Posterior cingulate gyrus (tissue), 11 donors: Measurements from ENCODE around the gene CHID1.

Source experiments
- DNase-seq, 10 donors: peaks; one replicate each; pipeline versions ENCODE4 v3.0.0 to v3.0.0-alpha.2; 2020 to 2021; ENCODE audit warnings: mixed read lengths in 3 of 10
- intact Hi-C: fragments of 100-400 bp; cut with DNase I; formaldehyde crosslinking; loops from one replicate; pipeline ENCODE4 v1.15.1; 2023

Gene CHID1

GRCh38 chr11:841981-842369, 68.6 kb downstream of the CHID1 start:
- DNase-seq, result no peak
- intact Hi-C loops, result loop anchor here (10.0 kb wide), 1 partner anchor 133 kb away; no protein-coding TSS in a partner anchor

DNA sequence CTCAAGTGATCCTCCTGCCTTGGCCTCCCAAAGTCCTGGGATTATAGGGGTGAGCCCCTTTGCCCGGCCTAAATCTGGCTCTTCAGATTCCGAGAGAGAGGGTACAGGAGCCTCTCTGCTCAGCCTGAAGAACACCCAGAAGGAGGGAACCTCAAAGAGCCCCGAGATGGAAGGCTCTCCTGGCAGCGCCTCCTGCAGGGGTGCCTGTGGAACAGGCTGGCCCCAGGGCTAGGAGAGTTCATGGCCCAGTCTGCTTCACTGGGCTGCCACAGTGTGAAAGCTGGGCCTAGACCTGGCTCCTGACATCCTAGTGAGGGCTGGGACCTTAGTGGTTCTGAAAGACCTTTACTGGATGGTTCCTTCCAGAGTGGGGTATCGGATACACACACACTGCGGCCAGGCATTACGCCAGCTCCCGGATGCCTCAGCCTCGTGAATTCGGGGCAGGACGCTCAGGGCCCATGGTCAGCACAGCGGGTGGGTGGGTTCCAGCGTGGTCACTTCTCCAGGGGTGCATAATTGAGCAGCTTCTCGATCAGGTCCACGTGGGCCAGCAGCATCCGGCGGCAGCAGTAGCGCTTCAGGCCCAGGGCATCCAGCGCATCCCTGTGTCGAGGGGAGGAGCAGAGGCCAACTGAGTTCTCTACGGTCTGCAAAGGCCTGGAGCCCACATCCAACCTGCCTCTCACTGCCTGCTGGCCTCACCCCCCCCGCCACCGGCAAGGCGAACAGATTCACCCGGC, 70.6 kb downstream of the CHID1 start:
- intact Hi-C loops, result loop anchor here (10.0 kb wide), 1 partner anchor 135 kb away; no protein-coding TSS in a partner anchor
- DNase-seq, result no peak

GRCh38 chr11:839280-839623, 71.4 kb downstream of the CHID1 start:
- intact Hi-C loops, result no loop called here
- no peak for DNase-seq

GRCh38 chr11:838441-839279, 72.0 kb downstream of the CHID1 start:
- DNase-seq, result no peak
- intact Hi-C loops, result no loop called here

DNA sequence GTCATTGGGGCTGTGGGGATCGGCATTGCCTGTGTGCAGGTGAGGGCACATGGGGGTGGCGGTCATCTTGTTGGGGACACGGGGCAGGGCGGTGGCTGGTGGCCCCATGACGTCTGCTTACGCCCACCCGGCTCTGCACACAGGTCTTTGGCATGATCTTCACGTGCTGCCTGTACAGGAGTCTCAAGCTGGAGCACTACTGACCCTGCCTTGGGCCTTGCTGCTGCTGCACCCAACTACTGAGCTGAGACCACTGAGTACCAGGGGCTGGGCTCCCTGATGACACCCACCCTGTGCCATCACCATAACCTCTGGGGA, 72.7 kb downstream of the CHID1 start:
- intact Hi-C loops, result no loop called here
- DNase-seq, result no peak

DNA sequence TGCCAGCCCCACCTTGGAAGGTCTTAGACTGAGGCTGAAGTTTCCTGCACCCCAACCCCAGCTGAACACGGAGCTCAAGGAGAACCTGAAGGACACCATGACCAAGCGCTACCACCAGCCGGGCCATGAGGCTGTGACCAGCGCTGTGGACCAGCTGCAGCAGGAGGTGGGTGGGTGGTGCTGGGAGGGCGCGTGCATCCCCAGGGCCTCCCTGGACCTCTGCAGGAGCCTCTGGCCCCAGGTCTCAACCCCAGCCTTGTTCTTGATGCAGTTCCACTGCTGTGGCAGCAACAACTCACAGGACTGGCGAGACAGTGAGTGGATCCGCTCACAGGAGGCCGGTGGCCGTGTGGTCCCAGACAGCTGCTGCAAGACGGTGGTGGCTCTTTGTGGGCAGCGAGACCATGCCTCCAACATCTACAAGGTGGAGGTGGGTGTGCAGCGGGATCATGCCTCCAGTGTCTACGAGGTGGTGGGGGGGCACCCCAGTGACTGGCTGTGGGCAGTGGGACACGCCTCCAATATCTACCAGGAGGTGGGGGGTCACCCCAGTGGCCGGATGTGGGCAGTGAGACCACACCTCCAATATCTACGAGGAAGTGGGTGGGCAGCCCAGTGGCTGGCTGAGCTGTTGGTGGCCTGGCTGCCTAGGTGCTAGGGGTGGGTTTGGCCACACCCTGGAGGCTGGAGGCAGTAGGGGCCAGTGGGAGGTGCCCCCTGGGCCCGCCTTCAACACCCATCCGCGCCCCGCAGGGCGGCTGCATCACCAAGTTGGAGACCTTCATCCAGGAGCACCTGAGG, 73.2 kb downstream of the CHID1 start:
- DNase-seq, result no peak
- intact Hi-C loops, result no loop called here

DNA sequence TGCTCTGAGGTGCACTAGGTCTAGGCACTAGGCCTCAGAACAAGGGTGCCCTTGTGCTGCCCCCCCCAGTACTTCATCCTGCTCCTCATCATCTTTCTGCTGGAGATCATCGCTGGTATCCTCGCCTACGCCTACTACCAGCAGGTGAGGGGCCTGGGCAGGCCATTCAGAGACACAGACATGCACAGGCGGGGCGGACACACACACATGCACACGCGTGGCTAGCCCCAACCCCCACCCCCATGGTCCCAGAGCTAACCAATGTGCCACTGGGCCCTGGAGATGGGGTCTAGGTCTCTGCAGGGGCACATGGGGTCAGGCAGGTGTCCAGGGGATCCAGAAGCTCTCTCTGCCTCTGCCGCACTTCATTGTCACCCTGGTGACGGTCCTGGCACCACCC, 73.9 kb downstream of the CHID1 start:
- no peak for DNase-seq
- intact Hi-C loops, result no loop called here

DNA sequence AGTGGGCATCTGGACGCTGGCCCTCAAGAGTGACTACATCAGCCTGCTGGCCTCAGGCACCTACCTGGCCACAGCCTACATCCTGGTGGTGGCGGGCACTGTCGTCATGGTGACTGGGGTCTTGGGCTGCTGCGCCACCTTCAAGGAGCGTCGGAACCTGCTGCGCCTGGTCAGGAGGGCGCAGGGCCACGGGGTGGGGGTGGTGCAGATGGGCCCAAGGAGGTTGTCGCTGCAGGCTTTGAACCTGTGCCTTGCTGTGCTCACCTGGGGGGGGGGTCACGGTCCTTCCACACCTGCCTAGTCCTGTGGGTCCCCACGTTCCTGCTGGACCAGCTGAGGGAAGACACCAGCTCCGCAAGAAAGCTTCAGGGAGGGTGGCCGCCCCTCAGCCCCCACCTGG, 74.3 kb downstream of the CHID1 start:
- intact Hi-C loops, result no loop called here
- no peak for DNase-seq

DNA sequence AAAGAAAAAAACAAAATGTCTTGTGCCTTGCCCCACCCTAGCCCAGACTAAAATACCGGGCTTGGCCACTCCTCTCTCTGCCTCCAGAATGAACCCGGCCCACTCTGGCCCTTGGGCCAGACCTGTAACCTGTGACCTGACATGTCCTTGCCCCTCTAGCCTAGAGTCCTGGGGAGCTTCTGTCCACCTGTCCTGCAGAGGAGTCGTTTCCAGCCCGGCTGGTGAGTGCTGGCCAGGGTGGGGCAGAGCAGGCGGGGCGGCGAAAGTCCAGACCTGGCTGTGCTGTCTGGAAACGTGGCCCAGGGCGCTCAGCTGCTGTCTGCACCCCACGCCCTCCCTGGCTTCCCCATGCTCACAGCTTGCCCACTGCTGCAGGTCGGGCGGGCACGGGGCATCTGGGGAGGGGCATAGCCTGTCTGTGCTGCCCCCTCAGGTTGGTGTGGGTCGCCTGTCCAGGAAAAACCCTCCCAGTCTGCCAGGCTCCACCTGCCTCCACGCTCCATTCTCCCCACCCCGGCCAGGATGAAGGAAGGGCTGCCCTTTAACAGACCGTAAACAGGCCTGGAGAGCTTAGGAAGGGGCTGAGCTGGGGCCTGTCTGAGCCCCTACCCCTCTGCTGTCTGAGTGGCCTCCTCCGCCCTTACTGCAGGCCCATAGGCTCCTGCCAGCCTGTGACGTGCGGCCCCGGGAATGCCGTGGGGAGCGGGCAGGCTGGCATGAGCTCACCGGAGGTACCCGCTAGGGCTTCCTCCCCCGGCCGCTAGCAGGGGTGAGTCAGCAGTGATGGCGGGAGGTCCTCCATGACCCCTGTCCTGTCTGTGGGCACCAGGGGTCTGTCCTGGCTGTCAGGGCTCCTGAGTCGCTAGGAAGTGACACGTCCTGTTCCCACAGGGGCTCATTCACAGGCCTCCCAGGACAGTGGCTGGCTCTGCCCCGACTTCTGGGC, 76.0 kb downstream of the CHID1 start:
- intact Hi-C loops, result no loop called here
- DNase-seq, result peak in 2 of 10 donors; percentile 65 to 92

- intact Hi-C loops, result no loop called here
- DNase-seq, result no peak
Measured at GRCh38 chr11:833849-834311, 76.7 kb downstream of the CHID1 start.

DNA sequence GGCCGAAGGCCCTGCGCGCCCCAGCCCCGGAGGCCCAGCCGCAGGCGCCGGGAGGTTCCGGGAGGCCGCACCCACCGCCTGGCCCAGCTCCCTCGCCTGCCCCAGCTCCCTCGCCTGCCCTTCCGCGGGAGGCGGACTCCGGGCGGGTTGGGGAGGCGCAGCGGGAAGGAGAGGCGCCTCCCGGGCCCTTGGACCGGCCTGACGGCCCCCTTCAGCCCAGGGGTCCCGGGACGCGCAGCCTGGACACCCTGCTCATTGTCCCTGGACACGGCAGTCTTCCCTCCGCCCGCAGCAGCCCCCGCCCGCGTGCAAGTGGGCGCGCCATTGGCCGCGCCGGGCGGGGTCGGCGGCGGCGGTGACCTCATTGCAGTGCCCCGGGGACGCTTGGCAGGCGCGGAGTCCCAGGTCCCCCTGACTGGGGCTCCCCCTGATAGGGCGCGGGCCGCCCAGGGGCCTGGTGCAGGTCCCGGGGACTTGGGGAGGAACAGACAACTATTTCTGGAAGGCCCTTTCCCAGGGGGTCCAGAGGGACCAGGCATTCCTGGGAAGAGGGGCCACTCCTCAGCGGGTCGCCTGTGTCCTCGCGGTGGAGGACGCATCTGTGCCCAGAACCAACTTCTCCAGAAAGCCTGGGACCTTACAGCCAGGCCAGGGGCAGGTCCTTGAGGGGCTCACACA, 77.4 kb downstream of the CHID1 start:
- intact Hi-C loops, result no loop called here
- DNase-seq, result no peak

DNA sequence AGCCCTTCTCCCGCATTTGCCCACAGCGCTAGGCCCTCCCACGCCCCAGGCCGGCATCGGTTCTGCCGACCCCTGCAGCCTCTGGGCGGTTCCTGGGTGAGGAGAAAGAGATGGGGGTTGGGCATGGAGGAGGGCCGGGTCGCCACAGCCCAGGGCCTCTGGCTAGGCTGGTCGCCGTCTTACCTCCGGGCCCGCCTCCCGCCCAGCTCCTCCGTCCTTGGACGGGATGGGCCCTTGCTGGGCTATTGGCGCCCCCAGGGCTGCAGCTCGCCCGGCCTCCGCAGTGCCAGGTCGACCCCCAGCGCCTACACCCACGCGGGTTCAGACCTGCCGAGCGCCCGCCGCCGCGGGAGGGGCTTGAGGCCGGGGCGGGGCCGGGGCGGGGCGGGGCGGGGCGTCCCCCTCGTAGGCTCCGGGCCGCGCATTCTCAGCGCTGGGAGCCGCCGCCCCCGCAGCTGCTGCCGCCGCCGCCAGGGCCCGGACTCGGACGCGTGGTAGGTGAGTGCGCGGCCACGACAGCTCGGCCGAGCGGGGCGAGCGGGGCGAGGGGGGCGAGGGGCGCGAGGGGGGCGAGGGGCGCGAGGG, 78.0 kb downstream of the CHID1 start, which contains the start of gene CD151:
CD151 (plus strand) TSS at position 424 of the 585 bp plus-strand sequence. CDS start 3,118 bp downstream, outside the sequence.
- DNase-seq, result no peak
- intact Hi-C loops, result no loop called here

- DNase-seq, result no peak
- intact Hi-C loops, result no loop called here
Measured at GRCh38 chr11:831961-832528, 78.6 kb downstream of the CHID1 start.

DNA sequence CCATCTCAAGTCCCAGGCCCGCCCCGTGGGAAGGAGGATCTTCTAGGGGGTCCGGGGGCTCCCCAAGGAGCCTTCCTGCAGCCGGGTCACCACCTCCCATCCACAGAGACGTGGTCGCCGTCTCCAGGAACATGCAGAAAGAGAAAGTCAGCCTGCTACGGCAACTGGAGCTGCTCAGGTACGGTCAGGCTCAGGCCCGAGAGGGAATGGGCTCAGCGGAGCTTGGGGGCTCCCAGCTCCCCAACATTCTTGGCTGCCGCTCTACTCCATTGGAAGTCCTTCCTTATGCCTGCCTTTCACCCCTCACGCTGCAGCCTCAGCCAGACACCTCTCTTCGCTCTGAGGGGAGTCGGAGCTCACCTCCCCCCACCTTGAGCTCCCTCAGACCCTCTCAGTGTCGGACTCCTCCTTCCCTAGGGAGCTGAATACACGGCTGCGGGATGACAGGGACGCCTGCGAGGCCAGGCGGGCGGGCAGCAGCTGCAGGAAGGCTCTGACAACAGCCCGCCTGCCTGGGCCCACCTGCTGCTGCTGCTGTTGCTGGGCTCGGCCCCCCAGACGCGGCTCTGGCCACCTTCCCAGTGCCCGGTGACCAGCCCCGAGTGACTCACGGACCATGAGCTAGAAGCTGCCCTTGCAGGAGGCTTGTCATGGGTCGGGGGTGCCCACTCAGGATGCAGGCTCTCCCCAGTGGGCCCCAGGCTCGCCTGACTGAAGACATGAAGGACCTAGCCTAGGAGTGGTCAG, 79.3 kb downstream of the CHID1 start:
- DNase-seq, result no peak
- intact Hi-C loops, result no loop called here

DNA sequence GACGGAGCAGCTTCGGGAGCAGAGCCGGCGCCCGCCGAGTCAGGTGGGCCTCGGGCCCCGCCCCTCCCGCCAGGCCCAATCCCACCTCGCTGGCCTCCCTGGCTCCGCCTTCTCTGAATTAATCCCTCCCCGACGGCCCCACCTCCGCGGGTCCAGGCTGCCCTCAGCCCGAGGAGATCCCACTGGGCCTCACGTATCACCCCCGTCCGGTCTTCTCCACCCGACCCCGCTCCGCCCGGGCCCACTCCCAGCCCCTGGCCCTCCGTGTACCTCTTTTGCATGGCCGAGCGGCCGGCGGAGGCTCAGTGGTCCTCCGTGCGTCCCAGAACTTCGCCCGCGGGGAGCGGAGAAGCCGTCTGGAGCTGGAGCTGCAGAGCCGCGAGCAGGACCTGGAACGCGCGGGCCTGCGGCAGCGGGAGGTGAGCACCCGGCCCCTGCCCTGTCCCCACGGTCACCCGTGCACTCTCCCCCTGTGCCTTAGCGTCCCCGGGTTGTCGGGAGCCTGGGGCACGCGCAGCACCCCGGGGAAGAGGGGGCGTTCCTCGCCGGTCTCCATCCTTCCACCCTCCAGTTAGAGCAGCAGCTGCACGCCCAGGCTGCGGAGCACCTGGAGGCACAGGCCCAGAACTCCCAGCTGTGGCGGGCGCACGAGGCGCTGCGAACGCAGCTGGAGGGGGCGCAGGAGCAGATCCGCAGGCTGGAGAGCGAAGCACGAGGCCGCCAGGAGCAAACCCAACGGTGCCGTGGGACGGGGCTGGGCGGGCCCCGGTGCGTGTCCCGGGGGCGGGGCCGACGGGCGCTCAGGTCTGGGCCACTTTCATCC, 80.1 kb downstream of the CHID1 start:
- intact Hi-C loops, result no loop called here
- DNase-seq, result peak in 1 of 10 donors; percentile 53

DNA sequence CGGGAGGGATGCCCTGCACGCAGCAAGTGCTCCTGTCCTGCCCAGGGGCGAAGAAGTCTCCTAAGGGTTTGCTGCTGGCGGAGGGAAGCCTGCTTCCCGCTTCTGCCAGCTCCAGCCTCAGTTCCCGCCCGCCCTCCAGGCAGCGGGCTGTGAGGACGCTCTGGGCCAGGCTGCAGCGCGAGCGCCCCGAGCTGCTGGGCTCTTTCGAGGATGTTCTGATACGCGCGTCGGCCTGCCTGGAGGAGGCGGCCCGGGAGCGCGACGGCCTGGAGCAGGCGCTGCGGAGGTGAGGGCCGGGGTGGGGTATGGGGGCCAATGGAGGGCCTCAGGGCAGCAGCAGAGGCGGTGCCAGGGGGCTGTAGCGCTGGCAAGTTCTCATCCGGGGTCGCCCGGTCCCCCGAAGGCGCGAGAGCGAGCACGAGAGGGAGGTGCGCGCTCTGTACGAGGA, 80.7 kb downstream of the CHID1 start:
- no peak for DNase-seq
- intact Hi-C loops, result no loop called here
